GM21723 (cell line): Measurements from ENCODE around the gene CCND1.

Source experiments
- ATAC-seq: cut with Tn5 transposase; IDR thresholded peaks from one replicate; pipeline ENCODE4 v1.9.1; 2021; ENCODE audit warnings: mild to moderate bottlenecking, moderate library complexity; ENCODE audit not compliant: unreplicated experiment

The CCND1 gene

DNA sequence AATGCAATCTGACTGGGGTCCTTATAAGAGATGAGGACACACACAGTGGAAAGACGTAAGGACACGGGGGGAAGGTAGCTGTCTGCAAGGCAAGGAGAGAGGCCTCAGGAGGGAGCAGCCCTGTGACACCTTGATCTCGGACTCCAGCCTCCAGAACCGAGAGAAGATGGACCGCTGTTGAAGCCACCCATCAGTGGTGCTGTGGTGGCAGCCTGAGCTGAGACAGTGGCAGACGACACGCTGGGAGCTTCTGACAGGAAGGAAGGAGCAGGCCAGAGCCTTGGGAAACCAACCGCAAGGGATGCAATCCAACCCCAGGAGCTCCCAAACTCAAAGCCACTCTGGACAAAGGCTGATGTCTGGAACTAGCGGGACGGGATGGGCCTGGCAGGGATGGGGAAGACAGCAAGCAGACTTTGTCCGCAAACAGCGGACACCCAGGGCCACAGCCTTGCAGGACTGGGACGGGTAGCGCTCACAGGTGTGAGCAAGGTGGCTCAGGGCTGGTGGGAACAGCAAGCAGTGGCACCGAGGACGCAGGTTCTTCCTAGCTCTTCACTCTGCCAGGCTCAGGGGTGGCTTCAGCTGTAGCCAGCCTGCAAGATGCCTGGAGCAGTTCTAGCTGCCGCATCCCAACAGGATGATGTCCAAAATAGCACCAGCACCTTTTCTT lies 23.3 kb downstream of the CCND1 start:
- ATAC-seq = no peak

DNA sequence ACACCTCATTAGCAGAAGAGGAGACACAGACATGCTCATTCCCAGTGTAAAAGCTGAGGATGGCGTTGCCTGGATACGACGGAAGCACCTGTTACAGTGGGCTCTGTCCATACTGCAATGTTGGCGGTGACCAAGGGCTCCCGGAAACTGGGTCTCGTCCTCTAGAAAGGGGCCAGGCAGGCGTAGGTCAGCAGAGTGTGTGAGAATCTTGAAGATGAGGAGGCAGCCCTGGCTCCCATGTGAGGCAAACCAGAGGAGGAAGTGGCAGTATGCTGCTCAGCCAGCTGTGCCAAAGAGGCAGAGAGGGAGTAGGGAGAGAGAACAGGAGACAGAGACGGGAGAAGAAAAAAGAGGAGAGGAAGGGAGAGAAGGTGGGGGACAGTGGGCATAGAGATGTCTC lies 23.9 kb downstream of the CCND1 start:
- no peak for ATAC-seq

DNA sequence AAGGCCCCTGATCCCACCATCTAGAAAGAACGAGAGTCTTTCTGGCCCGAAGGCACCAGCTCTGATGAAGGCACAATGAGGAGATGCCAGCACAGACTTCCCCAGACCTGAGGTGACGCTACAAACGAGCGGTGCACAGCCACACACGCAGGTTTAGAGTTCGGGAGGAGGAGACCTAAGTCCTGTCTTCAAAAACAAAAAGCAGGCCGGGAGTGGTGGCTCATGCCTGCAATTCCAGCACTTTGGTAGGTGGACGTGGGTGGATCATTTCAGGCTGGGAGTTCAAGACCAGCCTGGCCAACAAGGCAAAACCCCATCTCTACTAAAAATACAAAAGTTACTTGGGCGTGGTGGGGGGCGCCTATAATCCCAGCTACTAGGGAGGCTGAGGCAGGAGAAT lies 24.7 kb downstream of the CCND1 start:
- no peak for ATAC-seq

DNA sequence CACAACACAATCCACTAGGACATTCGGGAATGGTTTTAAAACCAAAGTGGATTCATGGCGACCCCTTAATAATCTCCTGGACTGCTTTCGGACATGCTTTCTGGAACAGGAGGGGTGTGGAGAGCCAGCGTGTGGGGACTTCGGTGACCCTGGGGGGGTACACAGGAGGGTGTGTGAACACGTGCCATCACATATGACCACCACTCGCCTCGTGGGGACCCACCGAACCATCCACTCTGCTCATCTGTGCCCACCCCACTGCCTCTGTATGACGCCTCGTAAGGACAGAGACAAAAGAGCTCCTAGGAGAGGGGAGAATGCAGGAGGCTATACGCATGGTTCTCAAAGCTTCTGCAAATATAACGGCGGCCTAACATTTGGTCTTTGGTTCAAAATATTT lies 25.3 kb downstream of the CCND1 start:
- ATAC-seq = no peak

DNA sequence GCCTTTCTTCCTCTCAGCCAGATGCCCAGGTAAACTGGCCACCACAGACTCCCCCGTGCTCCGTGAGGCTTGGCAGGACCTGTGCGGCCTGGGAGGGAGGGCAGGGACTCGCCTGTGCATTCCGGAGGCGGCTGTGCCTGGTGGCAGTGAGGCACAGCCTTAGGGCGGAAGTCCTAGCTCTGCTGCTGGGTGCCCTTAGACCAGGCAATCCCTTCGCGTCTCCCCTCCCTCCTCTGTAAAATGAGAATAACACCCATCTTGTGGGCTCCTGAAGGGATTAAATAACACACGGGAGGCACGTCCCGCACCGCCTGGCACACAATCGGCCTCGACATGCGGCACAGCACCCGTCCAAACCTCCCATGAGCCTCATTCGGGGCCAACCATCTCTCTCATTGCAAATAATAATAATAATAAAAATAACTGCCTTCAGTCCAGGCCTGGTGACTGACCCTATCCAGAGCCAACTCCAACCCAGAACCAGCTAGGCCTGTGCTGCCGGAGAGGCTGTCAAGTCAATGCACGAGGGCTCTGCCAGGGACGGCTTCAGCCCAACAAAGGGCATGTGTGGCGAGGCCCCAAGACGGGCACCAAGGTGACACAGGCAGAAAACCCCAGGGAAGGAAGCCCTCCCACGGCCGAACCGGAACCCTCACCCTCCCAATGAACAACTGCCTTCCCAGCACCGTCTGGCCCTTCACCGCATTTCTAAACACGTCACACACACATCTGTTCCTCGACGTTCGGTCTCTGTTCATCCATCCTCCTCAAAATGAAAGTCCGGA lies 26.0 kb downstream of the CCND1 start:
- no peak for ATAC-seq

DNA sequence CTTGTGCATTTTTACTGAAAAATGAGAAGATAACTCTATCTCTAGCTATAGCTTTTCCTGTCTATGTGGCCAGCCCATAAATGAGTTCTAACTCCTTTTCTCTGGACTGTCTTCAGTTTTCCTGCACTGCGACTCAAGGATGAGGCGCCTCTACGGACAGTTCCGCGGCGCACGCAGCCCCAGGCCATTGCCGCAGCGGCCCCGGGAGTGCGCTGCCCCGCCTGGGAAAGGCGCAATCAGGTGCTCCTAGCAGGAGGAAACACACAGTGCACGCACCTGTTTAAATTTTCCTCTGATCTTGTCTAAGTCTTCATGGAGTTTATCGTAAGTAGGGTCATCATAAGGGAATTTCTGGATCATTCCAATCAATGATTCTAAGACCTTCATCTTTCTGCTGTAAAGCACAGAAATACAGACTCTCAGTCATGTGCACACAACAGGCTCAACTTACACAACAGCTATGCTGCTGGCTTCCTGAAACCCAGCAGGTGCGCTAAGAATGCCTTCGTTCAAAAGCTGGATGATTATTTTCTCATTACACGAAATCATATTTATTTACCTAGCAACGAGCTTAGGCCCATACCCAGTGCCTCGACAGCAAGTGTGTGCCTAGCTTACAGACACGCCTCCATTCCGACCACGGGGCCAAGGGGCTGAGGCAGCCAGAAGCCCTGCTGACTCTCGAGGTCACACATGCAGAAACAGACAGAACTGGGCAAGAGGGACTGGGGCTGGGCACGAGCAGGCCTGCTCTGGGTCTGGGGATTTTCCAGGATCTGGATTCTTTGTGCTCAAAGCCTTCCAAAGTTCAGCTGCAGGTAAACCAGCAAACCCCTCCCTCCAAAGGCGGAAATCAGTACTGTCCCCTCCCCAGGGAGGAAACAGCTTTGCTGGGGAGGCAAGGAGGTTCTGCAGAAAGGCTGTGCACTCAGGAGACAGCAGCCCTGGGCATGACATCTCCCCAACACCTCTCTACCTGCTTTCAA lies 27.0 kb downstream of the CCND1 start:
- ATAC-seq = no peak

DNA sequence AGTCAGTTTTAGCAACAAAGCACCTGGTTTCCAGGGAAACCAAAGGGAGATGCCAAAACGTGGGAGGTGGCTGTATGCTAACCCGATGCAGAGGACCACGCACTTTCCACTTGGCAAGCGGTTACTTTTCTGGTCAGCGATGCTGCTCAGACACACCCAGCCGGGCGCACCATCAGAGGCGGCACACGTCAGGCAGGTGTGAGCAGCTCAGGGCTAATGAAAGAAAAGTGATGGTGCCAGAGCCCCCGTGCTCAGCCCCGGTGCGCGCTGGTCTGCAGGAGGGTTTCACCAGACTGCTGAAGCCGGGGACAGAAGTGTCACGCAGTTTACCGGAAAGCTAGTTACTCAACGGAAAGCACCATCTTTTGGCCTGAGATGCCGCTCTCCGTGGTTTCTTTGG lies 28.5 kb downstream of the CCND1 start:
- ATAC-seq = no peak

DNA sequence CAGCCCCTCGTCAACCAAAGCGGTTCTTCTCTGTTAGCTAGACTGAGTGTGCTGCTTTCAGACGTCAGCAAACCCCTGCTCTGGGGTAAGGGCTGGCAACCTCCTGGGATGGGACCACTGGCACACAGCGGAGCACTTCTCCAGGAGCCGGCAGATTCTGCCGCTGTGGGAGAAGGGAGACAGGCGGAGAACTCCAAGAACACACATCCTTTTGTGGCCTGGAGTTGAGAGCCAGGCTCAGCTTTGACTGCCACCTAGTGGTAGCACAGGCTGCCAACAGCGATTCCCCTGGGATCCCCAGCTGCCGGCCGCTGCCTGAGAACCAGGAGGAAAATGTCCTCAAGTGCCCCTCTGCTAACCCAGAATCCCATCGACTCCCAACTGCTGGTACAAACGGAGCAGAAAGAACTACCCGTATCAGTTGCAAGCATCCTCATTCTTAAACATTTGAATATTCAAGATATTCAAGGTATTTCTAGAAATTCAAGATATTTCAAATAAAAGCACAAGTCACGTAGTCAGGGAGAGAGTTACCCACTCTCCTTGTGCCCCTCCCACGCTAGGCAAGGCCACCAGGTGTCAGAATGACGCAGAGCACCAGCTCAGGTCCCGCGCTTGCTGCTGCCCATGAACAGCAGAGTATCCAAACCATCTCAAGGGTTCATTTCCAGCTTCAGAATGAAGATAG lies 29.3 kb downstream of the CCND1 start:
- no peak for ATAC-seq

DNA sequence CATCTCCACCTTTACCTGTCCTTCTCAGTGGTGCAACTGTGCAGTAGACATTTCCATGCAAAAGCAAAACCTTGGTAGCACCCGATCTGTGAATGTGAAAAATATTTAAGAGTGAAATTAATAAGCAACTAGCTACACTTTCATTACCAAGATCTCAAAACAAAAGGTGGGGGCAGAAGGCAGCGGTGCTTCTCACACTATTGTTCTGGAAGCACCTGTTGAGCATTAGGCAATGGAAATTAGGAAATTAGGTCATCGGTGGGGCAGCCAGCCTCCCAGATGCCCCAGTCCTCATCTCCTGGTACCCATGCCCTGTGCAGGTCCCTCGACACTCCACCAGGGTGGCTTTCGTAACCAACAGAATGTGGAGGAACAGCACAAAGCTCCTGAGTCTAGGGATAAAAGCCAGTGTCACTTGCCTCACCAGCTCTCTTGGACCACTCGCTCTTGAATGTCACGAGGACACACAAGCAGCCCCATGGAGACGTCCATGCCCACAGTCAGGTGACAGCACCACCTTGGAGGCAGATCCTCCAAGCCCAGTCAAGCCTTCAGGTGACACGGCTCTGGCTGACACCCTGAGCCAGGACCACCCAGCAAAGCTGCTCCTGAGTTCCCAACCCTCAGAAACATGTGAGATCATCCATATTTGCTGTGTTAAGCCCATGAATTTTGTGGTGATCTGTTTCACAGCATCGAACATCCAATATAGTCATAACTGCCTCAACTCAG lies 30.9 kb downstream of the CCND1 start:
- ATAC-seq = no peak

DNA sequence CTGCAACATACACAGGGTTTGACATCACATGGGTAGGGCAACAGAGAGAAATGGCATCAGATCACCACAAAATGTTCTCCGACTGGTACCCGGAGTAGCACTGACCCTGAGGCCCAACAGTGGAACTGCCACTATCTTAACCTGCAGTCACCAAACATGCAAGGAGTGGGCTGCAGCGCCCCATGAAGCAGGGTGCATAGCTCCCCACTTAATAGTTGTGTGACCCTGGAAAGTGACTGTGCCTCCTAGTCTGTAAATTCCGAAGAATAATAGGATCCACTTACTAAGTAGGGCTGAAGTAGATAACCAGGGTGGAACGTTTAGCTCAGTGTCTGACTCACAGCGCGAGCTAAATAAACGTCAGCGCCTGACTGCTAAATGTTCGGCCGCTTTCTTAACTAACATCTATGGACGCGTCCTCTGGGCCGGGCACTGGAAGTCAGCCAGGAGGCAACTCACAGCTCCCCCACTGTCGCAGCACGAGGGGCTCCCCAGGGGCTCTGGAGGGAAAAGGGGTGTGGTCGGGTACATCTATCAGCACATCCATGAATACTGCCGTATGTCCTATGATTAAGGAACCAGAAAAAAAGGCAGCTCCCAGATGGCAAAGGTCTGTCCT lies 33.4 kb downstream of the CCND1 start:
- ATAC-seq = peak; percentile 14

DNA sequence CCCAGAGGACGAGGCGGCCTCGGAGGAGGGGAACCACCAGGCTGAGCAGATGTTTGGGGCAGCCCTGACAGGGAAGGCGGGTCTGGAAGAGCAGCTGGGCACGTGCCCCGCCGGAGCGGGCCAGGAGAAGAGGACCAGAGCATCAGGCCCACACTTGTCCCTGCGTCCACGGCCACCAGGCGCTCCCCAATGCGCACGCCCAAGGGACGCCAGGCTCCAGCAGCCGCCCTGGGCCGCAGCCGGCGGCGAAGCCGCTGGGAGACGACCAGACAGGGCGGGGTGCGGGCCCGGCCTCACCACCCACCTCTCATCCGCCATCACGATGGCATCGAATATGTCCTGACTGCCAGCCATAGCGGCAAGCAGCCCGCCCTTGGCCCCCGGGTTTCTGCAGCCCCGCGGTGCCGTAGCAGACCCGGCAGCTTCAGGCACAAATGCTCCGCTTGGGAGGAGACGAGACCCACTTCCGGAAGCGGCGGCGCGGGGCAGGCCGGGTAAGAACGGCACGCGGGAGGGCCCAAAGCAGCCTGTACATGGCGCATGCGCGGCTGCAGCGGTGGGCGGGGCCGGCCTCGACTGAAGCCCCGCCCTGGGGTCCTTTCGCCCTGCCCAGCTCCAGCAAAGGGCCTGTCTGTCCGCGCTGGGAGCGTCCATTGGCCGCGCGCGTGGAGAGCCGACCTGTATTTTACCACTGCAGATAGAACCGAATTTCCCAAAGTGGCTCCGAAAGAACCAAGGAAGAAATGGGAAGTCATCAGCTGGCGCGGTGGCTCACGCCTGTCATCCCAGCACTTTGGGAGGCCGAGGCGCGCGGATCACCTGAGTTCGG lies 34.1 kb downstream of the CCND1 start, which contains the start of gene LTO1:
Gene LTO1 (minus strand): TSS at position 468 of the 829 bp plus-strand sequence. CDS start 114 bp downstream, at position 354.
- peak; percentile 85 for ATAC-seq

DNA sequence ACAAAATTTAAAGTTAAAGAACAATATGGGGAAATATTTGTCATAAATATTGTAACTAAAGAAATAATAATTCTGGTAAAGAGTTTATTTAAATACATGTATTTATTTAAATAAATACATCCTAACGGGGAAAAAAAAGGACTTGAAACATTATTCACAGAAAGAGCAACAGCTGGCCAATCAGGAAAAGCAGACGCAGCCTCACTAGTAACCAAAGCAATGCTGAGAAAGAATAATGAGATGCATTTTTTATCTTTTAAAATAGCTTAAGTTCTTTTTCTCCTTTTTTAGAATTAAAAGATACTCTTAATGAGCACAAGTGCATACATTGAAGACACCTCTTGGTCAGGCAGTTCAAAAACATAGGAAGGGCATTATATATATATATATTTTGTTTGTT lies 36.8 kb downstream of the CCND1 start:
- ATAC-seq = no peak

DNA sequence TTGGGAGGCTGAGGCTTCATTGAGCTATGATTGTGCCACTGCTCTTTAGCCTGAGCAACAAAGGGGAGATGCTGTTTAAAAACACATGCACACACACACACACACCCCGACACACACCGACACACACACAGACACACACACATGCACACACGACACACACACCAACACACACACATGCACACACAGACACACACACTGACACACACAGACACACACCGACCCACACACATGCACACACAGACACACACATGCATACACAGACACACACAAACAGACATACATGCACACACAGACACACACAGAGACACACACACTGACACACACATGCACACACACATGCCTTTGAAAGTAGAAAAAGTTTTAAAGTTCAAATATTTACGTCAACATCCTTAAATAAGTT lies 39.7 kb downstream of the CCND1 start:
- no peak for ATAC-seq

DNA sequence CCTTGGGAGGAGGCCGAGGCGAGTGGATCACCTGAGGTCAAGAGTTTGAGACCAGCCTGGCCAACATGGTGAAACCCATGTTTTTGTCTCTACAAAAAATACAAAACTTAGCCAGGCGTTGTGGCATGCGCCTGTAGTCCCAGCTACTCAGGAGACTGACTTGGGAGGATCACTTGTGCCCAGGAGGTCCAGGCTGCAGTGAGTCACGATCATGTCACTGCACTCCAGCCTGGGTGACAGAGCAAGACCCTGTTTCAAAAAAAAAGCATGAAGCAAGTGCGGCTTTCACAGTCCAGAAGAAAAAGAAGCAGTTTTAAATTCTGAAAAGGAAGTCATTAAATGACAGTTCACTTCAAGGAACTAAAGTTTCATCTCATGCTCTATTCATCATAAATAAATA lies 41.3 kb downstream of the CCND1 start:
- ATAC-seq = no peak

DNA sequence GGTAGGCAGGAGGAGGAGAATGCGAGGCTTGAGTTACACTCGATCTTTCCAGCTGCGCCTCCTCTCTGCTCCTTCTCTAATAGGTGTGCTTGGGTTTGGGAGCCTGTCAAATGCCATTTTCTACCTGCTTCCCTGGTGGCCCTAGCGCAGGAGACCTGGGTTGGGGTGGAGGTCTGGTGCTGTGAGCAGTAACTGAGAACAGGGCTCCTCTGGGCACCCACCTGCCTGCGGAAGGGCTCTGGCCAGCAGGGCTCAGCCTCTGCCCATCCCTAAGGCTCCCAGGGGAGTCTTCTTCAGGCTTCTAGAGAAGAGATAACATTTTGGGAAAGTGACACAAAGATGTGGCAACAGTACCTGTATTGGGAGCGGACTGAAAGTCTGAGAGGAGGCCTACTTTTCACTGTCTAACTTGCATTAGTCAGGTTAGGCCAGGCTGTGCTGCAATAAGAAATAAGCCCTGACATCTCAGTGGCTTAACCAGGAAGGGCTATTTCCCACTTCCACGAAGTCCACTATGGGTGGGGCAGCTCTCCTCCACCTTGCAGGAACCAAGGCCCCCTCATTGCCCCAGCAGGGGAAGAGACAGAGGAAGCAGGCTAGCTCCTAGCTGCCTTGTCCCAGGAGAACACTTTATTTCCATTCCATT lies 41.8 kb downstream of the CCND1 start:
- ATAC-seq = no peak

DNA sequence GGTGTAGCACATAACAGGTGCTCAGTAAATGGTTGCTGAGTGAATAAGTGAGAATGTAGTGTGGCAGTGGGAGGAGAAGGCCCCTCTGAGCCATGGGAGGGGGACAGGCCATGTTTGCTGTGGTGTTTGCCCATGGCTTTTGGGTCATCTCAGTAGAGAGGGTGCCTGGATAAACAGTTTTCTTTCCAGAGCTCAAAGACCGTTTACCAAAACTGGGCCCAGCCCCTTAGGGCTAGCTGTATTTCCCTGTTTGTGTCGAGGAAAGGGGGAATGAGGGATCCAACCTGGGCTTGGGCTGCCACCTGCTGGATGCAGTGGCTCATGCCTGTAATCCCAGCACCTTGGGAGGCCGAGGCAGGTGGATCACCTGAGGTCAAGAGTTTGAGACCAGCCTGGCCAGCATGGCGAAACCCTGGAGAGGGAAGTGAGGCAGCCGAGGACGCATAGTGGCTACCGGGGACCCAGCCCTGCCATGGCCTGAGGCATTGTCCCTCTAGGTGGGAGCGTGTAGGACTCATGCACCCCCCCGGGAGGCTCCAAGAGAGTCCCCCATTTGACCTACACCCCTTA lies 42.9 kb downstream of the CCND1 start:
- no peak for ATAC-seq

DNA sequence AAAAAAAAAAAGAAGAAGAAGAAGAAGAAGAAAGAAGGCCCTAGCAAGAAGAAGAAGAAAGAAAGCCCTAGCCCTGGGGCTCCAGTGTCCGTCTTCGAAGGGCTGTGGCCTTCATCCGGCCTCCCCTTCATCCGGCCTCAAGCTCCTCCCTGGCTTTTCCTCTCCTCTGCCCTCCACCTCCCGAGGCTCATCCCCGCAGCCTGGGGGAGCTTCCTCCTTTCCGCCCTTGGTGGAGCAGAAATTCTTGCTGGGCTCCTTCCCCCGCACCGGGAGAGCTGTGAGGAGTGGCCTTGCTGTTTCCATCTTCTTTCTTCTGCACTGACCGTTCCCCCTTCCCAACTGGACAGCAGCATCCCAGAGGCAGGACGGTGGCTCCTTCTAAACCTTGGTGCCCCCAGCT lies 43.7 kb downstream of the CCND1 start:
- ATAC-seq = no peak

DNA sequence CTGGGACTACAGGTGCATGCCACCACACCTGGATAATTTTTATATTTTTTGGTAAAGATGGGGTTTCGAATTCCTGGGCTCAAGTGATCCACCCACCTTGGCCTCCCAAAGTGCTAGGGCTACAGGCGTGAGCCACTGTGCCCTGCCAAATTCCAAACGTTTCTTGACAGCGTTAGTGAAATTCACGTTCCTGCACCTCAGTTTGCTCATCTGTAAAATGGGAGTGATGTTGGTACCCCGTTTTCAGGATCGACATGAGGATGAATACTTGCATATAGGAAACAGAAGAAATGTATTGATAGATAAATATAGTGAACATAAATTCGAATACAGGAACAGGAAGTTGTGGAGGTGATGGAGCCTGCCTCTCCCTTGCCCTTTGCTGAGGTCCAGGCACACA lies 44.4 kb downstream of the CCND1 start:
- ATAC-seq = no peak
